Kidney (tissue), 14 donors: ENCODE measurements around the gene PCDHGB1. TPM values are rescaled to one million over a fixed set of nuclear protein-coding genes. Genes with fewer than 3 reads are reported as not detected.
A peak's percentile ranks its signal among the peaks of the same experiment; 100 is the strongest.
"Not testable (repeated sequence)": the region's sequence is repeated elsewhere in the genome, so short reads cannot be mapped to it uniquely, and the experiment has no call there.

Source experiments
- DNase-seq, 5 donors: peaks; one replicate each; pipeline ENCODE4 v3.0.0-alpha.2; 2013 to 2020
- FAIRE-seq: peaks from 2 replicates; lab custom pipeline; 2012; peaks lifted over from hg19 to GRCh38; lab: Jason Lieb, UNC
- H3K27ac ChIP-seq, 2 donors: one replicate each; pipeline ENCODE4 v1.7.0; 2013; ENCODE audit warnings: low read depth in 2 of 2, low read length in 2 of 2, inconsistent platforms in 1 of 2
- H3K27me3 ChIP-seq: one replicate; pipeline ENCODE4 v1.7.1; 2013; ENCODE audit warnings: low read length, inconsistent platforms; ENCODE audit not compliant: control insufficient read depth, insufficient read depth
- H3K36me3 ChIP-seq, 3 donors: one replicate each; pipeline versions ENCODE4 v1.7.0 to v1.7.1; 2013; ENCODE audit warnings: low read length in 3 of 3, control low read depth in 1 of 3, inconsistent platforms in 1 of 3; ENCODE audit not compliant: insufficient read depth in 3 of 3, control insufficient read depth in 2 of 3
- H3K4me1 ChIP-seq, 3 donors: one replicate each; pipeline versions ENCODE4 v1.7.0 to v1.7.1; 2013; ENCODE audit warnings: low read length in 3 of 3, inconsistent platforms in 1 of 3, low read depth in 1 of 3; ENCODE audit not compliant: control insufficient read depth in 2 of 3, insufficient read depth in 2 of 3
- H3K4me3 ChIP-seq, 3 donors: one replicate each; pipeline versions ENCODE4 v1.7.0 to v1.8.1; 2013; ENCODE audit warnings: low read length in 3 of 3, control low read depth in 1 of 3, inconsistent platforms in 1 of 3
- H3K9ac ChIP-seq, 3 donors: one replicate each; pipeline versions ENCODE4 v1.7.0 to v1.7.1; 2013; ENCODE audit warnings: low read length in 3 of 3, control low read depth in 1 of 3, inconsistent platforms in 1 of 3
- H3K9me3 ChIP-seq, 3 donors: one replicate each; pipeline versions ENCODE4 v1.7.0 to v1.7.1; 2013; ENCODE audit warnings: low read length in 3 of 3, control low read depth in 1 of 3, inconsistent platforms in 1 of 3; ENCODE audit not compliant: control insufficient read depth in 2 of 3, insufficient read depth in 1 of 3
- intact Hi-C: fragments of 100-400 bp; cut with DNase I; formaldehyde crosslinking; loops from one replicate; pipeline ENCODE4 v1.11.1; 2022
- polyA plus RNA-seq: library from polyadenylated mRNA; stranded (reverse); fragments of 350-450 nt; fragmentation: Illumina TruSeq; extraction: RNeasy Lipid Tissue Mini Kit (QIAGEN cat#74804); gene quantifications from one replicate; pipeline ENCODE4 v1.2.3, GENCODE V29; 2014; ENCODE audit warnings: low read depth, low replicate concordance; ENCODE audit not compliant: insufficient read depth
- total RNA-seq: library from RNA; stranded (reverse); fragmentation: NEBNext Ultra II Directional; extraction: Animal tissue kit (Norgen Biotek cat#: 25700); gene quantifications from one replicate; pipeline ENCODE4 v1.2.1, GENCODE V29; 2021
- TF ChIP-seq, protein P1 (sequence below): IDR thresholded peaks from 3 replicates; pipeline ENCODE4 v1.5.1; 2012; ENCODE audit warnings: mild to moderate bottlenecking, moderate library complexity, borderline replicate concordance; ENCODE audit not compliant: insufficient read depth; ENCODE audit errors: extremely low read depth
- donor health status: control.
- donor health status: control.
- donor health status: control.
- donor health status: control.
- donor health status: control.
- donor health status: DM: yes; HTN: yes; CAD: no.
- donor health status: Normal renal cell carcinoma (clear cell type).

Gene PCDHGB1
- total and polyA plus RNA-seq, 2 donors from 2014 or later = 0.37 to 2.9 TPM

DNA sequence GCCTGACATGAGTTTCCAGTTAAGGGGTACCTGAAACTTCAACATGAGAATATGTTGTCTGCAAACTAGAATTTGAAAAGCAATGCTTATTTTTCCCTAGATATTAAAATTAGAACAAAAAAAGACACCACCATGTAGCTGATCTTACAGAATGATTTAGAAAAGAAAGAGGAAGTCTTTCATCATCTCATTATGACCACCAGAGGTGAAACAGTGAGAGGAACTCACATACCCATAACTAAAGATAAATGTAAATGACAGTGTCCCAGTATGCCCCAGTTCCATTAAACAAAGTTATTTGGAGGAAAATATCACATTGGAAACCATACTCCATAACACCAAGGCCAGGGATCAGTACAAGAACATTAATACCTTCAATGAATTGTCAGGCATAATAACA lies 36.2 kb upstream of the PCDHGB1 start:
- FAIRE-seq (no peak), DNase-seq (no peak)
- Histone ChIP-seq H3K9me3 (peaks cover 4 to 76% (median 43%) of the 10 kb centered on the region in 3 donors), H3K4me3 (no peak overlapping the region), H3K4me1 (no peaks in the 10 kb centered on the region), H3K36me3 (peaks cover 0 to 6% (median 3%) of the 10 kb centered on the region in 3 donors), H3K27ac (no peak overlapping the region), H3K9ac (no peak overlapping the region), H3K27me3 (no peaks in the 10 kb centered on the region)
- intact Hi-C loops = no loop called here
- TF ChIP-seq, protein P1, sequence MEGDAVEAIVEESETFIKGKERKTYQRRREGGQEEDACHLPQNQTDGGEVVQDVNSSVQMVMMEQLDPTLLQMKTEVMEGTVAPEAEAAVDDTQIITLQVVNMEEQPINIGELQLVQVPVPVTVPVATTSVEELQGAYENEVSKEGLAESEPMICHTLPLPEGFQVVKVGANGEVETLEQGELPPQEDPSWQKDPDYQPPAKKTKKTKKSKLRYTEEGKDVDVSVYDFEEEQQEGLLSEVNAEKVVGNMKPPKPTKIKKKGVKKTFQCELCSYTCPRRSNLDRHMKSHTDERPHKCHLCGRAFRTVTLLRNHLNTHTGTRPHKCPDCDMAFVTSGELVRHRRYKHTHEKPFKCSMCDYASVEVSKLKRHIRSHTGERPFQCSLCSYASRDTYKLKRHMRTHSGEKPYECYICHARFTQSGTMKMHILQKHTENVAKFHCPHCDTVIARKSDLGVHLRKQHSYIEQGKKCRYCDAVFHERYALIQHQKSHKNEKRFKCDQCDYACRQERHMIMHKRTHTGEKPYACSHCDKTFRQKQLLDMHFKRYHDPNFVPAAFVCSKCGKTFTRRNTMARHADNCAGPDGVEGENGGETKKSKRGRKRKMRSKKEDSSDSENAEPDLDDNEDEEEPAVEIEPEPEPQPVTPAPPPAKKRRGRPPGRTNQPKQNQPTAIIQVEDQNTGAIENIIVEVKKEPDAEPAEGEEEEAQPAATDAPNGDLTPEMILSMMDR = no peak

DNA sequence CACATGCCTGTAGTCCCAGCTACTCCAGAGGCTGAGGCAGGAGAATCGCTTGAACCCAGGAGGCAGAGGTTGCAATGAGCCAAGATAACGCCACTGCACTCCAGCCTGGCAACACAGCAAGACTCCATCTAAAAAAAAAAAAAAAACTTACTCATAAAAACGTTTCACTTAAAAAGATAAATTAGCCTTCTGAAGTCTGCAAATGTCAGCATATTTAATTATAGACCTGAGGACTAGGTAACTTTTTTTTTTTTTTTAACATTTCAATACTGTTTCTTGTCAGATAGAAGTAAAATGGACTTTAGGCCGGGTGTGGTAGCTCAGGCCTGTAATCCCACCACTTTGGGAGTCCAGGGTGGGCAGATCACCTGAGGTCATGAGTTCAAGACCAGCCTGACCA lies 32.9 kb upstream of the PCDHGB1 start:
- H3K9me3 ChIP-seq = peaks cover 17 to 80% (median 54%) of the 10 kb centered on the region in 3 donors
- H3K4me3 ChIP-seq, DNase-seq, H3K27me3 ChIP-seq, intact Hi-C loops, H3K27ac ChIP-seq, FAIRE-seq, H3K9ac ChIP-seq, H3K4me1 ChIP-seq: not testable (repeated sequence)
- peaks cover 0 to 12% (median 11%) of the 10 kb centered on the region in 3 donors for H3K36me3 ChIP-seq

DNA sequence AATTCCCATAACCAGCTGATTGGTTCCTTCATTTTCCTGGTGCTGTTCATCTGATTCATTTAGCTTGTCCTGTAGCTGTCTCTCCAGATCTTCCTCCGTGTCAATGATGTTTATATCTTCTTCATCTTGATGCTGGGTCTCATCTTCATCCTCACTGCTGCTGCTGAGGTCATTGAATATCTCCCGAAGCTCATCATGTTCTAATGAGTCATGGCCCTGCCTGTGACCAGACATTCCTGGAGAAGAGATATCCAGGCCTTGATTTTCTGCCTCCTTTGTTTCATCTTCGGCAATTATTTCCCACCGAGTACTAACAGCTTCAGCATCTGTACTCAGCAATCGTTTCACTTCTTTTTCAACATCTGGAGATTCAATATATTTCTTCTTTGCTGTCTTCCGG lies 30.7 kb upstream of the PCDHGB1 start:
- H3K4me3 ChIP-seq = peak overlapping the region; percentile 23 to 96 (median 88)
- FAIRE-seq = no peak

DNA sequence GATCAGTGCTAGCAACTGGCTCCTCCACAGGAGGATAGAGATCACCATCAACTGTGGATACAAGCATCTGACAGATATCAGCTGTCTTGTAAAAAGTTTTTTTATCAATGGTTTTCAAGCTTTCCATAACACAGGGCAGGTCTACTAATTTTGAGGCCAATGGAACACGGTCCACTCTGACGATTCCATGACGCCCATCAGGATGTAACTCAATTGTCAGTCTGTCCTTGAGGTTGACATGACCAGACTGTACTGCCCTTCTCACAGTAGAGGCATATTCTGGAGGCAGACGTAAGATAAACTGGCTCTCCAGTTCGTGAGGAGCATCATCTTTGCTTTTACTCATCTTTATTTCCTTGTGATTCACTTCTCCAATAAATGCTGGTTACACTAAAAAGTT lies 30.2 kb upstream of the PCDHGB1 start:
- FAIRE-seq (no peak), DNase-seq (no peak)
- Histone ChIP-seq H3K9me3 (peaks cover 17 to 61% (median 45%) of the 10 kb centered on the region in 3 donors), H3K4me3 (peak overlapping the region; percentile 88 to 96 (median 96)), H3K36me3 (peaks cover 0 to 12% (median 11%) of the 10 kb centered on the region in 3 donors), H3K9ac (peak overlapping the region in 1 of 3 donors; percentile 78), H3K27me3 (no peaks in the 10 kb centered on the region), H3K27ac (no peak overlapping the region), H3K4me1 (peaks cover 0 to 3% (median 2%) of the 10 kb centered on the region in 3 donors)
- TF ChIP-seq, protein P1 = no peak
- intact Hi-C loops = no loop called here

More for the DNA sequence above, 30.7 kb upstream of the PCDHGB1 start:
- H3K9ac ChIP-seq = no peak overlapping the region
- no peak for DNase-seq
- H3K27me3 ChIP-seq = no peaks in the 10 kb centered on the region
- peaks cover 0 to 3% (median 2%) of the 10 kb centered on the region in 3 donors for H3K4me1 ChIP-seq
- H3K9me3 ChIP-seq = peaks cover 17 to 61% (median 49%) of the 10 kb centered on the region in 3 donors
- no peak overlapping the region for H3K27ac ChIP-seq
- intact Hi-C loops = no loop called here
- TF ChIP-seq, protein P1 = no peak
- H3K36me3 ChIP-seq = peaks cover 0 to 12% (median 11%) of the 10 kb centered on the region in 3 donors
